ENCODE results near the gene CD320.
"Not testable (repeated sequence)": the region's sequence is repeated elsewhere in the genome, so short reads cannot be mapped to it uniquely, and the experiment has no call there.

The CD320 gene

DNA sequence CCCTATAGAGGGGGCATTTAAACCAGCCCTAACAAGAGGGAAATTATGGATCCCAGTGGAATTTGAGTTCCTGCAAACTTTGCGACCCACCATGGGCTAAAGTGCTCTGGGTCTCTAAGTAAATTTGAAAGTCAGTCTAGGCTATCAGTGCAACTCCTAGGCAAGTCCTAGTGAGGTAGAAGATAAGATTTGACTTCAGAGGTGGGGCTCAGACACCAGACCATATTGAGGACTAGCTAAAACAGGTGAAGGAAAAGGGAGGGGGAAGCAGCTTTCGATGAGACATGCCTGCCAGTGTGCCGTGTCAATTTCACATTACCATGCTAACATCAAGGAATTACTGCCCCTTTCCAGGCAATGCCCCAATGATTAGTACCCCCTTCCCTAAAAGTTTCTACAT is 38.4 kb downstream of the CD320 start:
- TF ChIP-seq, protein P1, sequence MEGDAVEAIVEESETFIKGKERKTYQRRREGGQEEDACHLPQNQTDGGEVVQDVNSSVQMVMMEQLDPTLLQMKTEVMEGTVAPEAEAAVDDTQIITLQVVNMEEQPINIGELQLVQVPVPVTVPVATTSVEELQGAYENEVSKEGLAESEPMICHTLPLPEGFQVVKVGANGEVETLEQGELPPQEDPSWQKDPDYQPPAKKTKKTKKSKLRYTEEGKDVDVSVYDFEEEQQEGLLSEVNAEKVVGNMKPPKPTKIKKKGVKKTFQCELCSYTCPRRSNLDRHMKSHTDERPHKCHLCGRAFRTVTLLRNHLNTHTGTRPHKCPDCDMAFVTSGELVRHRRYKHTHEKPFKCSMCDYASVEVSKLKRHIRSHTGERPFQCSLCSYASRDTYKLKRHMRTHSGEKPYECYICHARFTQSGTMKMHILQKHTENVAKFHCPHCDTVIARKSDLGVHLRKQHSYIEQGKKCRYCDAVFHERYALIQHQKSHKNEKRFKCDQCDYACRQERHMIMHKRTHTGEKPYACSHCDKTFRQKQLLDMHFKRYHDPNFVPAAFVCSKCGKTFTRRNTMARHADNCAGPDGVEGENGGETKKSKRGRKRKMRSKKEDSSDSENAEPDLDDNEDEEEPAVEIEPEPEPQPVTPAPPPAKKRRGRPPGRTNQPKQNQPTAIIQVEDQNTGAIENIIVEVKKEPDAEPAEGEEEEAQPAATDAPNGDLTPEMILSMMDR (IDR thresholded peaks at IDR 0.05), result no peak
- H3K4me1 ChIP-seq (ENCODE audit: control insufficient read depth in 1 of 2, insufficient read depth in 1 of 2, low read depth in 1 of 2, low read length in 1 of 2), result peaks cover 5 to 6% of the 10 kb centered on the region in 2 experiments
- H3K9me3 ChIP-seq, result no peaks in the 10 kb centered on the region
- no peaks in the 10 kb centered on the region for H3K36me3 ChIP-seq
- H3K4me3 ChIP-seq (ENCODE audit: low read depth in 1 of 2, low read length in 1 of 2), result no peak overlapping the region
- H3K27ac ChIP-seq, result no peak overlapping the region
- H3K27me3 ChIP-seq, result peaks cover 10% of the 10 kb centered on the region

DNA sequence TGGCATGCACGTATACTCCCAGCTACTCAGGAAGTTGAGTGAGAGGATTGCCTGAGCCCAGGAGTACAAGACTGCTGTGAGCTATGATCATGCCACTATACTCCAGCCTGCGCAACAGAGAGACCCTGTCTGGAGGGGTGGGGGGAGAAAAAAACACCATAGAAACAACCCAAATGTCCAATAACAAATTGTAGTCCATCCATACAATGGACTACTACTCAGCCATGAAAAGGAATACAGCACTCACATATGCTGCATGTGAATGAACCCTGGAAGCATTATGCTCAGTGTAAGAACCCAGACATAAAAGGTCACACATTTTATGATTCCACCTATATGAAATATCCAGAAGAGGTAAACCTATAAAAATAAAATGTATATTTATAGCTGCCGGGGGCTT is 42.3 kb downstream of the CD320 start:
- TF ChIP-seq, protein P1 (IDR thresholded peaks at IDR 0.05), result no peak

DNA sequence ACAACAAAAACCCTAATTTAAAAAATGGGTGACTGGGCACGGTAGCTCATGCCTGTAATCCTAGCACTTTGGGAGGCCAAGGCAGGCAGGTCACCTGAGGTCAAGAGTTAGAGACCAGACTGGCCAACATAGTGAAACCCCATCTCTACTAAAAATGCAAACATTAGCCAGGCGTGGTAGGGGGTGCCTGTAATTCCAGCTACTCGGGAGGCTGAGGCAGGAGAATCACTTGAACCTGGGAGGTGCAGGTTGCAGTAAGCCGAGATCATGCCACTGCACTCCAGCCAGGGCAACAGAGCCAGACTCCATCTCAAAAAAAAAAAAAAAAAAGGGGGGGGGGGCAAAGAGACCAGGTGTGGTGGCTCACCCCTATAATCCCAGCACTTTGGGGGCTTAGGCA is 43.9 kb downstream of the CD320 start:
- not testable (repeated sequence) for H3K27me3 ChIP-seq

More for the DNA sequence above, 42.3 kb downstream of the CD320 start:
- Histone ChIP-seq H3K36me3 (no peaks in the 10 kb centered on the region), H3K4me1 (ENCODE audit: control insufficient read depth in 1 of 2, insufficient read depth in 1 of 2, low read depth in 1 of 2, low read length in 1 of 2) (peaks cover 5 to 6% of the 10 kb centered on the region in 2 experiments), H3K27me3 (peaks cover 10% of the 10 kb centered on the region), H3K9me3 (no peaks in the 10 kb centered on the region), H3K4me3 (ENCODE audit: low read depth in 1 of 2, low read length in 1 of 2) (no peak overlapping the region), H3K27ac (no peak overlapping the region)

DNA sequence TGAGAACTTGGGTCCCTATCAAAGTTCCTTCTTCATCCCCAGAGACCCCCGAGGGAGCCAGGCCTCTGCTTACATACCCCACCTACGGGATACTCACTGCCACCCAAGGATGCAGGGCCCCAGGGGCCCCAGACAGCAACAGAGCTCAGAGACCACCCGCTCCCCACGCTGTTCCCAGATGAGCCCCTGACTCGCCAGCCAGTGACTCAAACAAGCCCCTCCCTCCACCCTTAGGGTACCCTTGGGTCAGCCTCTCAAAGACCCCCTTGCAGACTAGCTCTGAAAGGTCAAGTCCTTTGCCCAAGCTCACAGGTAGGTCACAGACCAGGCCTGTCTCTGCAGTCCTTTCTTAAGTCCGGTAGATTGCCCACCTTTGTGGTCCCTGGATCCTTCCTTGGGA is 45.7 kb downstream of the CD320 start:
- Histone ChIP-seq H3K36me3 (no peaks in the 10 kb centered on the region), H3K27ac (no peak overlapping the region), H3K9me3 (no peaks in the 10 kb centered on the region), H3K4me1 (ENCODE audit: control insufficient read depth in 1 of 2, insufficient read depth in 1 of 2, low read depth in 1 of 2, low read length in 1 of 2) (no peaks in the 10 kb centered on the region), H3K4me3 (ENCODE audit: low read depth in 1 of 2, low read length in 1 of 2) (no peak overlapping the region), H3K27me3 (peaks cover 1% of the 10 kb centered on the region)
- TF ChIP-seq, protein P1 (IDR thresholded peaks at IDR 0.05), result no peak

More for the DNA sequence above, 43.9 kb downstream of the CD320 start:
- not testable (repeated sequence) for H3K27ac ChIP-seq; H3K9me3 ChIP-seq; H3K4me3 ChIP-seq (ENCODE audit: low read depth in 1 of 2, low read length in 1 of 2); H3K4me1 ChIP-seq (ENCODE audit: control insufficient read depth in 1 of 2, insufficient read depth in 1 of 2, low read depth in 1 of 2, low read length in 1 of 2); H3K36me3 ChIP-seq

DNA sequence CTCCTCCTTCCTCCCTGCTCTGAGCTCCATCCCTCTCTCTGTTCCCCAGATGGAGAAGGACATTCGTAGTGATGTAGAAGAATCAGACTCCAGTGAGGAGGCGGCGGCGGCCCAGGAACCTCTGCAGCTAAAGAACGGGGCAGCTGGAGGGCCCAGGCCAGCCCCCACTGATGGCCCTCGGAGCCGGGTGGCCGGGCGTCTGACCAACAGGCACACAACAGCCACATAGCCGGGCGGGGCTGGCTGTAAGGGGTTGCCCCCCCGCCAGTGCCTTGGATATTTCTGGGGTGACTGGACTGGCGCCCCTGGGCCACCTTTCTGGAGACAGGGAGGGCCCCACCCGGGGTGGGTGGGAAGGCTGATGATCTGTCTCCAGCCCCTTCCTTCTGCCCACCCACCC is 46.3 kb downstream of the CD320 start:
- H3K9me3 ChIP-seq, result no peaks in the 10 kb centered on the region
- H3K4me3 ChIP-seq (ENCODE audit: low read depth in 1 of 2, low read length in 1 of 2), result no peak overlapping the region
- TF ChIP-seq, protein P1 (IDR thresholded peaks at IDR 0.05), result no peak
- H3K4me1 ChIP-seq (ENCODE audit: control insufficient read depth in 1 of 2, insufficient read depth in 1 of 2, low read depth in 1 of 2, low read length in 1 of 2), result no peaks in the 10 kb centered on the region
- no peak overlapping the region for H3K27ac ChIP-seq
- H3K27me3 ChIP-seq, result no peaks in the 10 kb centered on the region
- H3K36me3 ChIP-seq, result no peaks in the 10 kb centered on the region

DNA sequence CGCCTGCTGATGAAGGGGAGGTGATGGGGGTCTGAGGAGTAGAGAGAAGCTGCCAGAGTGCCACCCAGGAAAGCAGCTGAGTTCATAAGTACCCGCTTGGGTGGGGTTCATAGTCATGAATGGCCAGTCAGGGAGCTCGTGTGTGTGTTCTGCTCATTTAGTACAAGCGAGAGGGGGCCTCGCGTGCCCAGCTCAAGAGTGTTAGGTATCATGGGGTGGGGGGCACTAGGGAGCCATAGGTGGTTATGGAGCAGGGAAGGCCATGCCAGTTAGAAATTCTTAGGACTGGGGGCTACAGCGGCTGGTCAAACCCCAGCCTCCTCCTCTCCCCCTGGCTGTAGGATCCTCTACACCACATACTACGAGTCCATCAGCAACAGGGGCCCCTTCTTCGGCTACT is 46.8 kb downstream of the CD320 start:
- TF ChIP-seq, protein P1 (IDR thresholded peaks at IDR 0.05), result no peak
- H3K36me3 ChIP-seq, result no peaks in the 10 kb centered on the region

More for the DNA sequence above, 46.8 kb downstream of the CD320 start:
- H3K27me3 ChIP-seq, result no peaks in the 10 kb centered on the region
- no peak overlapping the region for H3K27ac ChIP-seq
- no peak overlapping the region for H3K4me3 ChIP-seq (ENCODE audit: low read depth in 1 of 2, low read length in 1 of 2)
- no peaks in the 10 kb centered on the region for H3K9me3 ChIP-seq
- no peaks in the 10 kb centered on the region for H3K4me1 ChIP-seq (ENCODE audit: control insufficient read depth in 1 of 2, insufficient read depth in 1 of 2, low read depth in 1 of 2, low read length in 1 of 2)
